IMR-90 (cell line): Measurements from ENCODE around the gene C7orf57. TPM values are rescaled to one million over a fixed set of nuclear protein-coding genes. Genes with fewer than 3 reads are reported as not detected.

Experiments
- ATAC-seq: fragments of 200-7000 bp; cut with Tn5 transposase; 2 replicates; pipeline ENCODE4 v1.9.1; 2020; ENCODE audit warnings: low read depth, mild to moderate bottlenecking, moderate library complexity
- BruUV-seq: library from RNA; stranded (reverse); fragments of 400-500 nt; replicated peaks from 2 replicates; lab custom pipeline; 2021; lab: Mats Ljungman, UMichigan
- CTCF ChIA-PET: fragments of 300-600 bp; formaldehyde crosslinking; extraction: SDS; loops from one replicate; lab custom pipeline; 2021; ENCODE audit warnings: antibody characterized with exemption; lab: Yijun Ruan, JAX
- POLR2A ChIA-PET: fragments of 300-600 bp; sonication (Branson Sonifier 250); formaldehyde crosslinking; loops from one replicate; lab custom pipeline; 2022; ENCODE audit warnings: antibody characterized with exemption; ENCODE audit not compliant: unreplicated experiment; lab: Charles Lee
- DNase-seq: peaks from one replicate; pipeline ENCODE4 v3.0.0; 2013
- H2AFZ ChIP-seq: replicated peaks from 2 replicates; pipeline ENCODE3; 2013; ENCODE audit warnings: low read length, mild to moderate bottlenecking; ENCODE audit not compliant: poor library complexity
- H2AK5ac ChIP-seq: 2 replicates; pipeline ENCODE4 v1.6.1; 2013; ENCODE audit warnings: low read depth, low read length, inconsistent platforms
- H2AK9ac ChIP-seq: replicated peaks from 2 replicates; pipeline ENCODE3; 2013; ENCODE audit warnings: mild to moderate bottlenecking, low read depth, low read length, moderate library complexity; ENCODE audit not compliant: poor library complexity
- H2BK120ac ChIP-seq: 2 replicates; pipeline ENCODE4 v1.6.1; 2013; ENCODE audit warnings: low read depth, low read length, inconsistent platforms
- H2BK15ac ChIP-seq: 3 replicates; pipeline ENCODE4 v1.6.1; 2013; ENCODE audit warnings: low read depth, low read length, inconsistent platforms
- H2BK20ac ChIP-seq: 2 replicates; pipeline ENCODE4 v1.6.1; 2013; ENCODE audit warnings: low read depth, mild to moderate bottlenecking, inconsistent platforms, low read length, moderate library complexity
- H2BK5ac ChIP-seq: 2 replicates; pipeline ENCODE4 v1.6.1; 2013; ENCODE audit warnings: mild to moderate bottlenecking, low read depth, low read length, inconsistent platforms; ENCODE audit not compliant: poor library complexity, severe bottlenecking
- H3K14ac ChIP-seq: replicated peaks from 2 replicates; pipeline ENCODE4 v1.6.1; 2013; ENCODE audit warnings: low read depth, low read length, inconsistent platforms
- H3K18ac ChIP-seq: 2 replicates; pipeline ENCODE4 v1.6.1; 2013; ENCODE audit warnings: low read depth, low read length, control low read depth
- H3K23ac ChIP-seq: 2 replicates; pipeline ENCODE4 v1.6.1; 2013; ENCODE audit warnings: low read depth, low read length, inconsistent platforms
- H3K27ac ChIP-seq: 2 replicates; pipeline ENCODE4 v1.5.1; 2013; ENCODE audit warnings: mild to moderate bottlenecking, control low read depth, low read length; ENCODE audit not compliant: insufficient read depth
- H3K27me3 ChIP-seq: 2 replicates; pipeline ENCODE4 v1.6.1; 2013; ENCODE audit warnings: low read length; ENCODE audit not compliant: control insufficient read depth, insufficient read depth
- H3K36me3 ChIP-seq: 2 replicates; pipeline ENCODE4 v1.6.1; 2013; ENCODE audit warnings: low read length, mixed read lengths; ENCODE audit not compliant: control insufficient read depth, insufficient read depth
- H3K4ac ChIP-seq: 2 replicates; pipeline ENCODE4 v1.6.1; 2013; ENCODE audit warnings: low read depth, low read length, inconsistent platforms
- H3K4me1 ChIP-seq: 2 replicates; pipeline ENCODE4 v1.6.1; 2013; ENCODE audit warnings: low read length, mixed read lengths; ENCODE audit not compliant: control insufficient read depth, insufficient read depth
- H3K4me2 ChIP-seq: 2 replicates; pipeline ENCODE4 v1.6.1; 2013; ENCODE audit warnings: low read depth, mild to moderate bottlenecking, control low read depth, low read length, moderate library complexity
- H3K4me3 ChIP-seq: 2 replicates; pipeline ENCODE4 v1.5.1; 2013; ENCODE audit warnings: low read depth, mild to moderate bottlenecking, control low read depth, low read length, moderate library complexity; ENCODE audit not compliant: insufficient read depth
- H3K56ac ChIP-seq: 2 replicates; pipeline ENCODE4 v1.6.1; 2013; ENCODE audit warnings: low read length, inconsistent platforms; ENCODE audit not compliant: insufficient read depth; ENCODE audit errors: extremely low read depth
- H3K79me1 ChIP-seq, 2 experiments: 2 replicates each; pipeline ENCODE4 v1.6.1; 2013; ENCODE audit warnings: low read length in 2 of 2, inconsistent platforms in 1 of 2, low read depth in 1 of 2
- H3K9ac ChIP-seq: 2 replicates; pipeline ENCODE4 v1.6.1; 2013; ENCODE audit warnings: low read depth, low read length, control low read depth
- H3K9me1 ChIP-seq: 2 replicates; pipeline ENCODE4 v1.6.1; 2013; ENCODE audit warnings: low read length, inconsistent platforms; ENCODE audit not compliant: insufficient read depth
- H3K9me3 ChIP-seq: 2 replicates; pipeline ENCODE4 v1.6.1; 2013; ENCODE audit warnings: low read length; ENCODE audit not compliant: control insufficient read depth, insufficient read depth
- H4K20me1 ChIP-seq: 2 replicates; pipeline ENCODE4 v1.6.1; 2013; ENCODE audit warnings: low read length, inconsistent platforms; ENCODE audit not compliant: insufficient read depth
- H4K5ac ChIP-seq: 2 replicates; pipeline ENCODE4 v1.6.1; 2013; ENCODE audit warnings: mild to moderate bottlenecking, low read depth, low read length, control low read depth
- H4K8ac ChIP-seq, 2 experiments: 2 replicates each; pipeline ENCODE4 v1.6.1; 2013; ENCODE audit warnings: low read depth in 2 of 2, low read length in 2 of 2, control low read depth in 1 of 2, inconsistent platforms in 1 of 2
- H4K91ac ChIP-seq: 2 replicates; pipeline ENCODE4 v1.6.1; 2013; ENCODE audit warnings: low read depth, low read length, inconsistent platforms; ENCODE audit not compliant: insufficient read depth
- CEBPB ChIP-seq: IDR thresholded peaks from 2 replicates; pipeline ENCODE4 v1.6.1; 2012; ENCODE audit warnings: low read depth, low read length, improper control_type of control experiment
- RFX5 ChIP-seq: IDR thresholded peaks from 2 replicates; pipeline ENCODE4 v1.8.0; 2012; ENCODE audit warnings: low read depth, mild to moderate bottlenecking, low read length, moderate library complexity
- SMC3 ChIP-seq: fragments of 150-350 bp; IDR thresholded peaks from 2 replicates; pipeline ENCODE4 v1.6.1; 2016; ENCODE audit warnings: low read depth, mild to moderate bottlenecking, antibody characterized with exemption, low read length, moderate library complexity
- WGBS, 2 experiments: methylation state at CpG; one replicate each; pipeline versions ENCODE4 v1.1.5 to v1.1.7; 2013; ENCODE audit warnings: missing lambda C conversion rate in 2 of 2; ENCODE audit not compliant: insufficient read length in 1 of 2; ENCODE audit errors: extremely low coverage in 2 of 2; 5-methylcytosine and 5-hydroxymethylcytosine counted together
- dilution Hi-C: fragments of 300-500 bp; cut with HindIII; formaldehyde crosslinking; loops from one replicate; pipeline ENCODE4 v1.14.3; 2018; ENCODE audit warnings: low sequenced_read_pairs; ENCODE audit not compliant: unreplicated experiment
- in situ Hi-C: fragments of 300-500 bp; cut with MboI; formaldehyde crosslinking; loops from 3 replicates; pipeline ENCODE4 v1.14.3; 2019; ENCODE audit warnings: low sequenced_read_pairs, inconsistent platforms, mixed read lengths
- intact Hi-C: fragments of 100-400 bp; cut with micrococcal nuclease; formaldehyde crosslinking; loops from 2 replicates; pipeline ENCODE4 v1.10.0; 2022
- polyA plus RNA-seq, 3 experiments: library from polyadenylated mRNA; depleted of rRNA; stranded (reverse); fragments of >200 nt; gene quantifications; 2 replicates each; pipeline ENCODE4 v1.2.3, GENCODE V29; 2012; ENCODE audit warnings: low replicate concordance in 1 of 3
- total RNA-seq: library from RNA; depleted of rRNA; stranded (reverse); fragments of >200 nt; gene quantifications from 2 replicates; pipeline ENCODE4 v1.2.3, GENCODE V29; 2012
- TF ChIP-seq, protein P1 (sequence below): conservative IDR thresholded peaks from 2 replicates; pipeline ENCODE4 v1.5.1; 2012; ENCODE audit warnings: mild to moderate bottlenecking, low read depth, low read length, improper control_type of control experiment

The C7orf57 gene
- total and polyA plus RNA-seq, 2 of the 4 experiments (the other 2 are of a cell fraction): not detected

- no peak overlapping the region for H4K91ac ChIP-seq
- BruUV-seq: no TSS peak
- H3K4ac ChIP-seq: no peak overlapping the region
- no peak overlapping the region for H3K4me3 ChIP-seq
- no peak overlapping the region for H2BK5ac ChIP-seq
- ChIA-PET POLR2A (no interaction called here), CTCF (no interaction called here)
- H3K9me1 ChIP-seq: no peaks in the 10 kb centered on the region
- no peak overlapping the region for H3K23ac ChIP-seq
- no peak for TF ChIP-seq RFX5
- no peak for TF ChIP-seq SMC3
- TF ChIP-seq CEBPB: no peak
- TF ChIP-seq, protein P1, sequence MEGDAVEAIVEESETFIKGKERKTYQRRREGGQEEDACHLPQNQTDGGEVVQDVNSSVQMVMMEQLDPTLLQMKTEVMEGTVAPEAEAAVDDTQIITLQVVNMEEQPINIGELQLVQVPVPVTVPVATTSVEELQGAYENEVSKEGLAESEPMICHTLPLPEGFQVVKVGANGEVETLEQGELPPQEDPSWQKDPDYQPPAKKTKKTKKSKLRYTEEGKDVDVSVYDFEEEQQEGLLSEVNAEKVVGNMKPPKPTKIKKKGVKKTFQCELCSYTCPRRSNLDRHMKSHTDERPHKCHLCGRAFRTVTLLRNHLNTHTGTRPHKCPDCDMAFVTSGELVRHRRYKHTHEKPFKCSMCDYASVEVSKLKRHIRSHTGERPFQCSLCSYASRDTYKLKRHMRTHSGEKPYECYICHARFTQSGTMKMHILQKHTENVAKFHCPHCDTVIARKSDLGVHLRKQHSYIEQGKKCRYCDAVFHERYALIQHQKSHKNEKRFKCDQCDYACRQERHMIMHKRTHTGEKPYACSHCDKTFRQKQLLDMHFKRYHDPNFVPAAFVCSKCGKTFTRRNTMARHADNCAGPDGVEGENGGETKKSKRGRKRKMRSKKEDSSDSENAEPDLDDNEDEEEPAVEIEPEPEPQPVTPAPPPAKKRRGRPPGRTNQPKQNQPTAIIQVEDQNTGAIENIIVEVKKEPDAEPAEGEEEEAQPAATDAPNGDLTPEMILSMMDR: no peak
- H3K4me1 ChIP-seq: no peaks in the 10 kb centered on the region
- DNase-seq (no peak), ATAC-seq (no peak)
- no peak overlapping the region for H2BK15ac ChIP-seq
- H3K27me3 ChIP-seq: no peaks in the 10 kb centered on the region; the same call in 1 of the 2 replicates
- H3K18ac ChIP-seq: no peak overlapping the region
- H3K36me3 ChIP-seq: no peaks in the 10 kb centered on the region
- H3K9ac ChIP-seq: no peak overlapping the region
- dilution Hi-C loops: no loop called here
- H3K14ac ChIP-seq: no peak overlapping the region
- no peak overlapping the region for H4K5ac ChIP-seq
- no peak overlapping the region for H4K8ac ChIP-seq
- H2BK20ac ChIP-seq: no peak overlapping the region
- no peaks in the 10 kb centered on the region for H3K9me3 ChIP-seq
- in situ Hi-C loops: no loop called here
- no peak overlapping the region for H2BK120ac ChIP-seq
- no peak overlapping the region for H2AK9ac ChIP-seq
- no peak overlapping the region for H3K4me2 ChIP-seq
- H3K56ac ChIP-seq: no peak overlapping the region
- no CpG with 5 or more reads among the region's 2 CpGs for WGBS, 2 experiments
- intact Hi-C loops: no loop called here
- H2AK5ac ChIP-seq: no peak overlapping the region
- H3K27ac ChIP-seq: no peak overlapping the region
- no peaks in the 10 kb centered on the region for H4K20me1 ChIP-seq
- no peak overlapping the region for H2AFZ ChIP-seq
- H3K79me1 ChIP-seq: no peaks in the 10 kb centered on the region
Measured at GRCh38 chr7:48067475-48067874, 32.1 kb downstream of the C7orf57 start.
